Right lobe of liver (tissue), 6 donors: ENCODE data around the gene ACTL8. TPM values are rescaled to one million over a fixed set of nuclear protein-coding genes. Genes with fewer than 3 reads are reported as not detected.

ENCODE experiments used
- ATAC-seq, 4 donors: fragments of 200-7000 bp; cut with Tn5 transposase; one replicate each; pipeline ENCODE4 v1.9.1; 2020; ENCODE audit warnings: mild to moderate bottlenecking in 4 of 4, moderate library complexity in 4 of 4
- DNase-seq, 3 donors: peaks; one replicate each; pipeline ENCODE4 v3.0.0-alpha.2; 2020
- H3K27ac ChIP-seq, 3 donors: fragments of 200-600 bp; one replicate each; pipeline ENCODE4 v1.8.0; 2022
- H3K27me3 ChIP-seq, 2 donors: fragments of 200-600 bp; one replicate each; pipeline ENCODE4 v1.8.0; 2022
- H3K36me3 ChIP-seq, 4 donors: fragments of 200-600 bp; sonication (generic) in 1 of 4; one replicate each; pipeline versions ENCODE4 v1.5.1 to v1.8.0; 2017 to 2022; ENCODE audit warnings: control low read depth in 1 of 4
- H3K4me1 ChIP-seq, 4 donors: fragments of 200-600 bp; sonication (generic) in 1 of 4; one replicate each; pipeline versions ENCODE4 v1.5.1 to v1.8.0; 2017 to 2022; ENCODE audit warnings: control low read depth in 1 of 4
- H3K4me3 ChIP-seq, 3 donors: fragments of 200-600 bp; one replicate each; pipeline ENCODE4 v1.8.0; 2022
- H3K9me3 ChIP-seq, 4 donors: fragments of 200-600 bp; sonication (generic) in 1 of 4; one replicate each; pipeline versions ENCODE4 v1.5.1 to v1.8.0; 2017 to 2022; ENCODE audit warnings: control low read depth in 1 of 4
- CTCF ChIP-seq, 4 donors: fragments of 200-600 bp in 3 of 4; fragments of 450-650 bp in 1 of 4; IDR thresholded peaks; one replicate each; pipeline versions ENCODE4 v1.5.1 to v1.8.0; 2016 to 2022; ENCODE audit warnings: antibody characterized with exemption in 4 of 4, mild to moderate bottlenecking in 2 of 4
- POLR2A ChIP-seq: fragments of 450-650 bp; IDR thresholded peaks from one replicate; pipeline ENCODE4 v1.6.1; 2017; ENCODE audit warnings: antibody characterized with exemption, mild to moderate bottlenecking
- WGBS: methylation state at CpG from one replicate; pipeline ENCODE4 v1.1.6; 2018; ENCODE audit warnings: low coverage, low lambda C conversion rate; ENCODE audit not compliant: insufficient coverage; ENCODE audit errors: missing lambda C conversion rate; 5-methylcytosine and 5-hydroxymethylcytosine counted together
- intact Hi-C, 2 donors: fragments of 100-400 bp; cut with DNase I; formaldehyde crosslinking; loops; one replicate each; pipeline versions ENCODE4 v1.11.2 to v1.14.1; 2022
- total RNA-seq, 6 experiments: library from RNA; depleted of rRNA in 2 of 6; stranded (reverse); fragments of >200 nt in 2 of 6; fragmentation: NEBNext Ultra II Directional in 3 of 6; extraction: Animal tissue kit (Norgen Biotek cat#: 25700) in 3 of 6; gene quantifications; one replicate each; pipeline versions ENCODE4 v1.1.0 to v1.2.4, GENCODE V29; 2016 to 2023
- donor health status: DM: no; HTN: yes; CAD: no.
- donor health status: DM: no; HTN: no; CAD: no.
- donor health status: DM: no; HTN: no; CAD: no.
- donor health status: DM: no; HTN: yes; CAD: no.
- donor health status: DM: no; HTN: yes; CAD: no.

ACTL8 gene
- total RNA-seq, 6 experiments from 2014 or later, result not detected

DNA sequence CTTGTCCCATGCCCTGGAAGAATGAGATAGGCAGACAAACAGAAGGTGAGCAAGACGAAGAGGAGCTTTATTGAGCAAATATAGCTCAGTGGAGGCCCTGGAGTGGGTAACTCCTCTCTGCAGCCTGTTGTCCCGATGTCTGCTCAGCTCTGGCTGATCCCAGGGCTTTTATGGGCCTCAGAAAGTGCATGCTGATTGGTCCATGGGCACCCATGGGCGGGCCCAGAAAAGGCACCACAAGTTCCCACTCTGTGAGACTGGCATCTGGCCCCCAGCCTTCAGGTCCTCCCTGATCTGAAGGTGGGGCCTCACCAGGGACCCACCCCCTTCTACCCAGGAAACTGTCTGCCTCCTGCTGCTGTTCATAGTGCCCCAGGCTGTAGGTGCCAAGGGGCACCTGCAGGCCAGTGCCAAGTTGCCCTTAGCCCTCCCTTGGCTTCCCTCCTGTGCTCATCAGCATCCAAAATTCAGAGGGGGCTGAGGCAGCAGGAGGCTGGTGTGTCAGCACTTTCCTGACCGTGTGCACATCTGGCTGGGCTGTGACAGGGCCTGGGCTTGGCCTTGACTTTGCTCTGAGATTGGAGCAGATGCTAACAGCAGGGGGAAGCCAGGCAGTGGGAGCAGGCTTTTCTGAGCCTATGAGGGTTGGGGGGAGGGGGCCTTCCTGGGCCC is 35.4 kb downstream of the ACTL8 start:
- Histone ChIP-seq H3K4me3 (no peak overlapping the region), H3K9me3 (no peaks in the 10 kb centered on the region), H3K36me3 (no peaks in the 10 kb centered on the region), H3K27me3 (no peaks in the 10 kb centered on the region), H3K4me1 (no peaks in the 10 kb centered on the region), H3K27ac (no peak overlapping the region)
- DNase-seq (no peak), ATAC-seq (no peak)
- intact Hi-C loops, result no loop called here
- WGBS, result 10% methylated on average over 2 of the region's 4 CpGs
- TF ChIP-seq CTCF (IDR thresholded peaks at IDR 0.05) (no peak), POLR2A (no peak)

GRCh38 chr1:17791055-17791390 is 35.9 kb downstream of the ACTL8 start:
- no CpG with 5 or more reads among the region's 9 CpGs for WGBS

DNA sequence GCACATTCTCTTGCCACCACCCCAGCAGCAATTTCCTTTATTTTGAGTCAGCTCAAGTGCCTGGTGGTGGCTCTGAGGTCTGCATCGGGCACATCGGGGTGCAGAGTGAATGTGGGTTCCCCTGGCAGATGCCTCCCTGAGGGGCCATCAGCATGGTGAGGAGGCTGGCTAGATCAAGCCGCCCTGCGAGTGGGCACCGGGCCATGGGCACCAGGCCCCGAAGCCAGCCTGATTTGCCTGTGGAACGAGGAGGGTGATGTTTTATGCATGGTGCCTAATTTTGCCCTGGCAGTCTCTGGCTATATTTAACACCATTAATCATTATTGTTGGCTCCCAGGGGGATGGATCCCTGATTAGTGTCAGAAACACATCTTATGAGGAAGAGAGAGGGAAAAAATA is 36.3 kb downstream of the ACTL8 start:
- TF ChIP-seq POLR2A, result no peak
- Histone ChIP-seq H3K9me3 (no peaks in the 10 kb centered on the region), H3K36me3 (no peaks in the 10 kb centered on the region), H3K27me3 (no peaks in the 10 kb centered on the region), H3K4me3 (no peak overlapping the region), H3K27ac (no peak overlapping the region), H3K4me1 (no peaks in the 10 kb centered on the region)
- intact Hi-C loops, result no loop called here
- no peak for ATAC-seq
- WGBS, result no CpG with 5 or more reads among the region's 7 CpGs
- DNase-seq, result no peak

More at GRCh38 chr1:17791055-17791390, 35.9 kb downstream of the ACTL8 start:
- Histone ChIP-seq H3K4me1 (no peaks in the 10 kb centered on the region), H3K27ac (no peak overlapping the region), H3K27me3 (no peaks in the 10 kb centered on the region), H3K4me3 (no peak overlapping the region), H3K9me3 (no peaks in the 10 kb centered on the region), H3K36me3 (no peaks in the 10 kb centered on the region)
- intact Hi-C loops, result no loop called here
- no peak for DNase-seq
- no peak for ATAC-seq
- TF ChIP-seq POLR2A (no peak), CTCF (IDR thresholded peaks at IDR 0.05) (no peak)

DNA sequence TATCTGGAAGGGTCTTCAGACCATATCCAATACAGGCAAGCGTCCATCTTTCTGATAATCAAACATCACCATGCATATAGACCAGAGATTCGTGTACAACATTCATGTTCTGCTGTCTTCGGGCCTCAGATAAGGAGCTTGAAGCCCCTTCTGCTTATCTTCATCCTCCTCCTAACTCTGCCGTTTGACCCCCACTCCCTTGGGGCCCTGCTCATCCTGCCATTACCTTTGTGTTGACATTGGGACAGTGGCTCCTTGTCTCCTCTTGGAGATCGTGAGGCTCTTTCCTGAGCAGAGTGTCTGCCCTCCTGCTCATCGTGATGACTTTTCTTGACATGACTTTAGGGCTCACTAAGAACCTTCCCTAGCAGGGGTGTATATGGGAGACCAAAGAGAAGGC is 37.3 kb downstream of the ACTL8 start:
- Histone ChIP-seq H3K4me1 (no peaks in the 10 kb centered on the region), H3K27me3 (no peaks in the 10 kb centered on the region), H3K9me3 (no peaks in the 10 kb centered on the region), H3K36me3 (no peaks in the 10 kb centered on the region), H3K4me3 (no peak overlapping the region), H3K27ac (no peak overlapping the region)
- ATAC-seq, result no peak
- no peak for DNase-seq
- TF ChIP-seq CTCF (IDR thresholded peaks at IDR 0.05) (no peak), POLR2A (no peak)
- intact Hi-C loops, result no loop called here
- WGBS, result 47% methylated on average over 5 of the region's 6 CpGs

- no peak overlapping the region for H3K27ac ChIP-seq
- intact Hi-C loops, result no loop called here
- H3K4me1 ChIP-seq, result no peaks in the 10 kb centered on the region
- no peak for TF ChIP-seq CTCF (IDR thresholded peaks at IDR 0.05)
- TF ChIP-seq POLR2A, result no peak
- H3K9me3 ChIP-seq, result no peaks in the 10 kb centered on the region
- no peaks in the 10 kb centered on the region for H3K27me3 ChIP-seq
- H3K36me3 ChIP-seq, result no peaks in the 10 kb centered on the region
- H3K4me3 ChIP-seq, result no peak overlapping the region
- DNase-seq (no peak), ATAC-seq (no peak)
- 53% methylated on average over 15 of the region's 15 CpGs for WGBS
Measured at GRCh38 chr1:17795081-17795809, 40.1 kb downstream of the ACTL8 start.
